NCI-H524 (cell line): ENCODE data around the gene GCNT2.
"Not testable (repeated sequence)": the region's sequence is repeated elsewhere in the genome, so short reads cannot be mapped to it uniquely, and the experiment has no call there.

ENCODE experiments used
- DNase-seq, 2 experiments: peaks; one replicate each; lab custom pipeline; 2025; lab: John Stamatoyannopoulos, UW

GCNT2 gene

GRCh38 chr6:10521104-10521808 is at the start of gene GCNT2:
Gene GCNT2, plus strand, starts transcription at chr6:10521351. Its CDS starts 7,561 bp downstream, at chr6:10528912.
- DNase-seq, result peak in 1 of 2 experiments; percentile 22

GRCh38 chr6:10472634-10473033 is 48.5 kb upstream of the GCNT2 start:
- no peak for DNase-seq

GRCh38 chr6:10478187-10479040 is 42.7 kb upstream of the GCNT2 start:
- DNase-seq, result peak; percentile 6 to 48

DNA sequence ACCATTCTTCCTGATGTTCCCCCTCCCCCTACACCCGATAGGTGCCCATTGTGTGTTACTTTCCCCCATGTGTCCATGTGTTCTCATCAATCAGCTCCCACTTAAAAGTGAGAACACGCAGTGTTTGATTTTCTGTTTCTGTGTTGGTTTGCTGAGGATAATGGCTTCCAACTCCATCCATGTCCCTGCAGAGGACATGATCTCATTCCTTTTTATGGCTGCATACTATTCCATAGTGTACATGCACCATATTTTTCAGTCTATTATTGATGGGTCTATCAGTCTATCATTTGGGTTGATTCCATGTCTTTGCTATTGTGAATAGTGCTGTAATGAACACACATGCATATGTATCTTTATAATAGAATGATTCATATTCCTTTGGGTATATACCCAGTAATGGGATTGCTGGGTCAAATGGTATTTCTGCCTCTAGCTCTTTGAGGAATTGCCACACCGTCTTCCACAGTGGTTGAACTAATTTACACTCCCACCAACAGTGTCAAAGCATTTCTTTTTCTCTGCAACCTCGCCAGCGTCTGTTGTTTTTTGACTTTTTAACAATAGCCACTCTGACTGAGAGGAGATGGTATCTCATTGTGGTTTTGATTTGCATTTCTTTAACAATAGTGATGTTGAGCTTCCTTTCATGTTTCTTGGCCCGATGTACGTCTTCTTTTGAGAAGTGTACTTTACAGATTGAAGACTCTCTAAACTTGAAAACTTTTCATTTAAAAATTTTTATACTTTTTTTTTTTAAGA is 41.0 kb upstream of the GCNT2 start:
- DNase-seq, result no peak

DNA sequence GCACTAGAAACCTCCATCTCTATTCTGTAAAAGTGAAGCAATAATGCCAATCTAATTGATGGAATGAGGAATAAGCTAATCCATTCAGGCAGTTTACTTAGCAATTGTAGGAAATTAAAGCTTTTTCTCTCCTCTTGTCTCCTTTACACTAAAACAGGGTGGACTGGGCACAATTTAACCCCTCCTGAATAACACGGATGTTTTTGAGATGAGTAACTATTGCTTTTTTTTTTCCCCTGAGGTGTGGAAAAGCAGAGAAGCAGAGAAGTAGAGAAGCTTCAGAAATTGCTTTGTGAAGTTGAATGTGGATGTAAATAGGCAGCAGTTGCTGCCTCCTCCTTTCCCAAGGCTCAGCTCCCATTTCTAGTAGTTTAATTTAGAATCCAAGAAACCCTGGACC is 40.0 kb upstream of the GCNT2 start:
- DNase-seq, result no peak

GRCh38 chr6:10482636-10483257 is 38.4 kb upstream of the GCNT2 start:
- no peak for DNase-seq

DNA sequence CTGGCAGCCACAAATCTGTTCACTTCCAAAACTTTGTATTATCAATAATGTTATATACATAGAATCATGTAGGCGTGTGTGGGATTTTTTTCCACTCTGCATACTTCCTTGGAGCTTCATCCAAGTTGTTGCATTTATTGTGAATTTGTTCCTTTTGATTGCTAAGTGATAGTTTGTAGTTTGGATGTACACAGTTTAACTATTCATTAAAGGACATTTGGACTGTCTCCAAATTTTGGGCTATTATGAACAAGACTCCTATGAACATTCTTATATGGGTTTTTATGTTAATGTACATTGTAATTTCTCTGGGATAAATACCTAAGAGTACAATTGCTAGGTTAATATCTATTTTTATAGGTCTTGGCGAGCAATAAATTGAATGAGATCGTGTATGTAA is 36.2 kb upstream of the GCNT2 start:
- DNase-seq, result no peak

GRCh38 chr6:10485406-10485805 is 35.7 kb upstream of the GCNT2 start:
- DNase-seq, result no peak

DNA sequence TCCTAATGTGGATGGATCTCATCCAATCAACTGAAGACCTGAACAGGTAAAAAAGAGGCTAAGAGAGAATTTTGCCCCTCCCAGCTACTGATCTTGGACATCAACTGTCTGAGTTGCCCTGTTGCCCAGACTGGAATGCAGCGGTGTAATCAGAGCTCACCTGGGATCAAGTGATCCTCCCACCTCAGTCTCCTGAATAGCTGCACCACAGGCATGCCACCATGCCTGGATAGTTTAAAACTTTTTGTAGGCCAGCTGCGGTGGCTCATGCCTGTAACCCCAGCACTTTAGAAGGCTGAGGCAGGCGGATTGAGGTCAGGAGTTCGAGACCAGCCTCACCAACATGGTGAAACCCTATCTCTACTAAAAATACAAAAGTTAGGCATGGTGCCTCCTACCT is 34.9 kb upstream of the GCNT2 start:
- no peak for DNase-seq

GRCh38 chr6:10486944-10487588 is 34.1 kb upstream of the GCNT2 start:
- not testable (repeated sequence) for DNase-seq

DNA sequence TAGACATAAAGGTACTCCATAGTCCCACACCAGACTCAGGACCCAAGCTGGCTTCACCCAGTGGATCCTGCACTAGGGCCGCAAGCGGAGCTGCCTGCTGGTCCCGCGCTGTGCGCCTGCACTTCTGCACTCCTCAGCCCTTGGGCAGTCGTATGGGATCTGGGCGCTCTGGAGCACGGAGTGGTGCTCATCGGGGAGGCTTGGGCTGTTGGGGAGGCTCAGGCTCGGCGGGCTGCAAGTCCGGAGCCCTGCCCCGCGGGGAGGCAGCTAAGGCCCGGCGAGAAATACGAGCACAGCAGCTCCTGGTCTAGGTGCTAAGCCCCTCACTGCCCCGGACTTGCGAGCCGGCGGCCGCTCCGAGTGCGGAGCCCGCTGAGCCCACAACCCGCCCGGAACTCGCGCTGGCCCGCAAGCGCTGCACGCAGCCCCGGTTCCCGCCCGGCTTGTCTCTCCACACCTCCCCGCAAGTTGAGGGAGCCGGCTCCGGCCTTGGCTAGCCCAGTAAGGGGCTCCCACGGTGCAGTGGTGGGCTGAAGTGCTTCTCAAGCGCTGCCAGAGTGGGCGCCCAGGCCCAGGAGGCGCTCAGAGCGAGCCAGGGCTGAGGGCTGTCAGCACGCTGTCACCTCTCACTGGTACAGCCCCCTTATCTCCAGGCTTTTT is 33.4 kb upstream of the GCNT2 start:
- DNase-seq, result no peak

DNA sequence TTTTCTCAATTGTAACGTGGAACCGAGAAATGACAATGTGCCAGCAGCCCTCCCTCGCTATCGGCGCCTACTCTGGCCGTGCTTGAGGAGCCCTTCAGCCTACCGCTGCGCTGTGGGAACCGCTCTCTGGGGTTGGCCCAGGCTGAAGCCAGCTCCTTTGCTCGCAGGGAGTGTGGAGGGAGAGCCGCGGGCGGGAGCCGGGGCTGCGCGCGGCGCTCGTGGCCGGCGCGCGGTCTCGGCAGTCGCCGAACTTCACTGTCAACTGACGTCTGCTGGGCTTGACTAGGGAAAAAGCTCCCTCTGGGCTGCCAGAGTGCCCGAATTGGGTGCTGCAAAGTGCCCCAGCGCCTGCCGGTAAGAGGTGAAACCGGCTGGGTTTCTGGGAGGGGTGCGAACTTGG is 29.7 kb upstream of the GCNT2 start:
- no peak for DNase-seq

DNA sequence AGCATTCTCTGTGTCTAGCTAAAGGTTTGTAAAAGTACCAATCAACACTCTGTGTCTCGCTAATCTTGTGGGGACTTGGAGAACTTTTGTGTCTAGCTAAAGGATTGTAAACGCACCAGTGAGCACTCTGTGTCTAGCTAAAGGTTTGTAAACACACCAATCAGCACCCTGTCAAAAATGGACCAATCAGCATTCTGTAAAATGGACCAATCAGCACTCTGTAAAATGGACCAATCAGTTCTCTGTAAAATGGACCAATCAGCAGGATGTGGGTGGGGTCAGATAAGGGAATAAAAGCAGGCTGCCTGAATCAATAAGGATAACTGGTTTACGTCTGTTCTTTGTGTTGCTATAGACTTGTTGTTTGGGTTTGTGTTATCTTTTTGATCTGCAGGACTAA is 29.2 kb upstream of the GCNT2 start:
- DNase-seq, result not testable (repeated sequence)

DNA sequence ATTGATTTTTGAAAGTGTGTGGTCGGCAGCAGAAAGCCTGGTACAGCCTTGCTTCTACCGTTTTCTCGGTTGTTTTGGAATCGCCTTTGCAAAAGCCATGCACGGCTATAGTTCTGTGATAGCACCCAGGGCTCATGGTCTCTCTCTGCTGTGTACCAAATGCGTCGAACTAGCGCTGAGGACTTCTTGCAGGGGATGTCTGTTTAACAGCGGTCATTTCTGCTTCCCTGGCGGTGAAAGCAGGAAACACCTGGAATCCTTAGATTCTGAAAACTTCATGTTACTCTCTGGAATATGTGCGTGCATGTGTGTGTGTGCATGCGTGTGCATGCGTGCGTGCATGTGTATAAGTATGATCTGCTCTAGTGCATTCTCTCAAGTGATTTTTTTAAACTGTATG is 26.1 kb upstream of the GCNT2 start:
- DNase-seq, result no peak

- DNase-seq, result peak in 1 of 2 experiments; percentile 3
These were observed 15.6 kb upstream of the GCNT2 start for GRCh38 chr6:10505529-10505928.

DNA sequence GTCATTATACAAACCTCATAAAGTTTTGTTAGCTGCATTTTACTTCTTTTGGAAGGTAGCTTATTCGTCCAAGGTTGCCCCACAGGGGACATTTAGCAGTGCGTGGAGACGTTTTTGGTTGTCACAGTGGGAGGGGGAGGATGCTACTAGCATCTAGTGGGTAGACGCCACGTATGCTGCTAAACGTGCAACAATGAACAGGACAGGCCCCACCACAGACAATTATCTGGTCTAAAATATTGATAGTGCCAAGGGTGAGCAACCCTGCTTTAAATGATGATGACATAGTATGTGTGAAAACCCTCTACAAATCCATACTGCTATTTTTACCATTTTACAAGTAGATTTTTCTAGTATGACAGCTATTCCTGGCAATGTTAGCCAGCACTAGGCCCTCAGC is 13.9 kb upstream of the GCNT2 start:
- DNase-seq, result no peak

DNA sequence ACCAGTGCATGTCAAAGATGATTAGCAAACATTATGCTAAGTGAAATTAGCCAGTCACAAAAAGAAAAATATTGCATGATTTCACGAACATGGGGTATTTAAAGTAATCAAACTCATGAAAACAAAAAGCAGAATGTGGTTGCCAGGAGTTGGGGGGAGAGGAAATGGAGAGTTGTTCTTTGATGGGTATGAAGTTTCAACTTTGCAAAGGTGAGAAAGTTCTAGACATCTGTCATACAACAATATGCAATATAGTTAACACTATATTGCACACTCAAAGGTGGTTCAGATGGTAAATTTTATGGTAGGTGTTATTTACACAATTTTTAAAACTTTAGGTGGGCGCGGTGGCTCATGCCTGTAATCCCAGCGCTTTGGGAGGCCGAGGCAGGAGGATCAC is 13.4 kb upstream of the GCNT2 start:
- no peak for DNase-seq

- peak in 1 of 2 experiments; percentile 56 for DNase-seq
These were observed 10.4 kb upstream of the GCNT2 start for GRCh38 chr6:10510592-10511367.

- DNase-seq, result no peak
These were observed 9.7 kb upstream of the GCNT2 start for GRCh38 chr6:10511477-10511876.

- DNase-seq, result no peak
These were observed 7.6 kb upstream of the GCNT2 start for GRCh38 chr6:10513544-10513943.
